ENCODE results near the gene ADRA2C. TPM values are rescaled to one million over a fixed set of nuclear protein-coding genes. Genes with fewer than 3 reads are reported as not detected.

Gene ADRA2C
- total RNA-seq, 1 experiment from 2014 or later, result 0.58 TPM

- DNase-seq (ENCODE audit: low read depth), result no peak
These were observed 33.8 kb upstream of the ADRA2C start for GRCh38 chr4:3732076-3733028.

GRCh38 chr4:3733195-3733594, 33.0 kb upstream of the ADRA2C start:
- DNase-seq (ENCODE audit: low read depth), result no peak

GRCh38 chr4:3735196-3735595, 31.0 kb upstream of the ADRA2C start:
- DNase-seq (ENCODE audit: low read depth), result no peak

- DNase-seq (ENCODE audit: low read depth), result no peak
These were observed 29.9 kb upstream of the ADRA2C start for GRCh38 chr4:3736290-3736689.

GRCh38 chr4:3736806-3737205, 29.4 kb upstream of the ADRA2C start:
- no peak for DNase-seq (ENCODE audit: low read depth)

- no peak for DNase-seq (ENCODE audit: low read depth)
These were observed 26.6 kb upstream of the ADRA2C start for GRCh38 chr4:3739577-3739976.

GRCh38 chr4:3740256-3740655, 25.9 kb upstream of the ADRA2C start:
- DNase-seq (ENCODE audit: low read depth), result no peak

- no peak for DNase-seq (ENCODE audit: low read depth)
These were observed 24.8 kb upstream of the ADRA2C start for GRCh38 chr4:3741217-3742011.

GRCh38 chr4:3742610-3743009, 23.6 kb upstream of the ADRA2C start:
- DNase-seq (ENCODE audit: low read depth), result no peak

GRCh38 chr4:3744232-3744631, 22.0 kb upstream of the ADRA2C start:
- no peak for DNase-seq (ENCODE audit: low read depth)

- no peak for DNase-seq (ENCODE audit: low read depth)
These were observed 21.3 kb upstream of the ADRA2C start for GRCh38 chr4:3744901-3745300.

- DNase-seq (ENCODE audit: low read depth), result peak; percentile 4
These were observed 20.1 kb upstream of the ADRA2C start for GRCh38 chr4:3745886-3746656.

GRCh38 chr4:3746701-3747580, 19.2 kb upstream of the ADRA2C start:
- DNase-seq (ENCODE audit: low read depth), result no peak

- no peak for DNase-seq (ENCODE audit: low read depth)
These were observed 18.6 kb upstream of the ADRA2C start for GRCh38 chr4:3747581-3747904.

GRCh38 chr4:3748136-3748898, 17.9 kb upstream of the ADRA2C start:
- DNase-seq (ENCODE audit: low read depth), result no peak

- no peak for DNase-seq (ENCODE audit: low read depth)
These were observed 17.1 kb upstream of the ADRA2C start for GRCh38 chr4:3749081-3749480.

GRCh38 chr4:3750334-3750733, 15.9 kb upstream of the ADRA2C start:
- no peak for DNase-seq (ENCODE audit: low read depth)

GRCh38 chr4:3752022-3752421, 14.2 kb upstream of the ADRA2C start:
- DNase-seq (ENCODE audit: low read depth), result no peak

- DNase-seq (ENCODE audit: low read depth), result no peak
These were observed 12.3 kb upstream of the ADRA2C start for GRCh38 chr4:3753726-3754412.
